Esophagus muscularis mucosa (tissue), 4 donors: ENCODE data around the gene TMUB1. TPM values are rescaled to one million over a fixed set of nuclear protein-coding genes. Genes with fewer than 3 reads are reported as not detected.

Source experiments
- DNase-seq: peaks from one replicate; pipeline ENCODE4 v3.0.0-alpha.2; 2017; ENCODE audit errors: extremely low spot score
- H3K27ac ChIP-seq, 4 donors: fragments of 200-600 bp; sonication (generic); replicated peaks in 1 of 4; 1 replicate in 3 of 4; 2 replicates in 1 of 4; pipeline ENCODE4 v1.5.1; 2016 to 2019; ENCODE audit warnings: mild to moderate bottlenecking in 1 of 4
- H3K27me3 ChIP-seq, 4 donors: fragments of 200-600 bp; sonication (generic); one replicate each; pipeline versions ENCODE4 v1.5.1 to v1.6.0; 2016 to 2019
- H3K36me3 ChIP-seq, 4 donors: fragments of 200-600 bp; sonication (generic); one replicate each; pipeline ENCODE4 v1.5.1; 2016 to 2019
- H3K4me1 ChIP-seq, 4 donors: fragments of 200-600 bp; sonication (generic); one replicate each; pipeline ENCODE4 v1.5.1; 2016 to 2019
- H3K4me3 ChIP-seq, 4 donors: fragments of 200-600 bp; sonication (generic); 1 replicate in 2 of 4; 2 replicates in 2 of 4; pipeline ENCODE4 v1.5.1; 2016 to 2019; ENCODE audit warnings: mild to moderate bottlenecking in 4 of 4, moderate library complexity in 1 of 4
- H3K9me3 ChIP-seq, 4 donors: fragments of 200-600 bp; sonication (generic); 1 replicate in 3 of 4; 2 replicates in 1 of 4; pipeline ENCODE4 v1.5.1; 2016 to 2019
- EP300 ChIP-seq: sonication (generic); formaldehyde crosslinking; IDR thresholded peaks from one replicate; pipeline ENCODE4 v1.6.1; 2017; ENCODE audit warnings: antibody characterized with exemption
- POLR2A ChIP-seq: fragments of 450-650 bp; IDR thresholded peaks from one replicate; pipeline ENCODE4 v1.6.1; 2017; ENCODE audit warnings: antibody characterized with exemption, moderate library complexity, mild to moderate bottlenecking, low read depth
- POLR2AphosphoS5 ChIP-seq, 2 donors: sonication (generic); formaldehyde crosslinking; IDR thresholded peaks; one replicate each; pipeline ENCODE4 v1.6.1; 2017; ENCODE audit warnings: antibody characterized with exemption in 2 of 2
- WGBS: methylation state at CpG from one replicate; pipeline ENCODE4 v1.1.5; 2018; 5-methylcytosine and 5-hydroxymethylcytosine counted together
- intact Hi-C: fragments of 100-400 bp; cut with DNase I; formaldehyde crosslinking; loops from one replicate; pipeline ENCODE4 v1.15.1; 2023
- total RNA-seq, 4 donors: library from RNA; depleted of rRNA; stranded (reverse); fragments of >200 nt; gene quantifications; one replicate each; pipeline versions ENCODE4 v1.1.0 to v1.2.1, GENCODE V29; 2016
- TF ChIP-seq, protein P1 (sequence below), 3 experiments: fragments of 200-600 bp in 2 of 3; fragments of 450-650 bp in 1 of 3; sonication (generic) in 2 of 3; IDR thresholded peaks; one replicate each; pipeline ENCODE4 v1.5.1; 2017 to 2019; ENCODE audit warnings: antibody characterized with exemption in 3 of 3, mild to moderate bottlenecking in 2 of 3, moderate library complexity in 1 of 3

Gene TMUB1
- total RNA-seq, 4 donors from 2014 or later: 39.0 to 66.6 (median 51.4) TPM

DNA sequence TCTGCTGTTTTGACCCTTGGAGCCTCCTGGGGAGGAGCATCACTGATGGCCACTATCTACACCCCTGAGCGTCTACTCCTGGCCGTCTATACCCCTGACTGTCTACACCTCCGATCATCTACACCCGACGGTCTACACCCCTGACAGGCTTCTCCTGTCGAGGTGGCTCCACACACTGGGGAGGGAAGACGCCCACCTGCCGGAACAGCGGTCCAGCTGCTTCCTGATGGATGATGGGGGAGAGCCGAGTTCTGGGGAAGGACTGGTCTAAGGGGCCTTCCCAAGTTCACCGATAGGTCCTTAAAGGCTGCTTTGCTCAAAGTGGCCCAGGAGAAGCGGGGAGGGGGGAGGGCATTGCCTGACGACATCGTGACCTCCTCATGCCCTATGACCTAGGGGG lies 44.9 kb upstream of the TMUB1 start:
- Histone ChIP-seq H3K4me3 (no peak overlapping the region), H3K9me3 (no peaks in the 10 kb centered on the region), H3K4me1 (peaks cover 15 to 34% (median 24%) of the 10 kb centered on the region in 4 donors), H3K27me3 (no peaks in the 10 kb centered on the region), H3K27ac (no peak overlapping the region), H3K36me3 (peaks cover 38 to 82% (median 70%) of the 10 kb centered on the region in 4 donors)
- TF ChIP-seq, protein P1, sequence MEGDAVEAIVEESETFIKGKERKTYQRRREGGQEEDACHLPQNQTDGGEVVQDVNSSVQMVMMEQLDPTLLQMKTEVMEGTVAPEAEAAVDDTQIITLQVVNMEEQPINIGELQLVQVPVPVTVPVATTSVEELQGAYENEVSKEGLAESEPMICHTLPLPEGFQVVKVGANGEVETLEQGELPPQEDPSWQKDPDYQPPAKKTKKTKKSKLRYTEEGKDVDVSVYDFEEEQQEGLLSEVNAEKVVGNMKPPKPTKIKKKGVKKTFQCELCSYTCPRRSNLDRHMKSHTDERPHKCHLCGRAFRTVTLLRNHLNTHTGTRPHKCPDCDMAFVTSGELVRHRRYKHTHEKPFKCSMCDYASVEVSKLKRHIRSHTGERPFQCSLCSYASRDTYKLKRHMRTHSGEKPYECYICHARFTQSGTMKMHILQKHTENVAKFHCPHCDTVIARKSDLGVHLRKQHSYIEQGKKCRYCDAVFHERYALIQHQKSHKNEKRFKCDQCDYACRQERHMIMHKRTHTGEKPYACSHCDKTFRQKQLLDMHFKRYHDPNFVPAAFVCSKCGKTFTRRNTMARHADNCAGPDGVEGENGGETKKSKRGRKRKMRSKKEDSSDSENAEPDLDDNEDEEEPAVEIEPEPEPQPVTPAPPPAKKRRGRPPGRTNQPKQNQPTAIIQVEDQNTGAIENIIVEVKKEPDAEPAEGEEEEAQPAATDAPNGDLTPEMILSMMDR (IDR thresholded peaks at IDR 0.05): no peak
- intact Hi-C loops: loop anchor here (10.0 kb wide), 1 partner anchor 117 kb away; the partner anchor contains the start of gene SMARCD3
- DNase-seq: no peak
- WGBS: 89% methylated on average over 14 of the region's 14 CpGs

DNA sequence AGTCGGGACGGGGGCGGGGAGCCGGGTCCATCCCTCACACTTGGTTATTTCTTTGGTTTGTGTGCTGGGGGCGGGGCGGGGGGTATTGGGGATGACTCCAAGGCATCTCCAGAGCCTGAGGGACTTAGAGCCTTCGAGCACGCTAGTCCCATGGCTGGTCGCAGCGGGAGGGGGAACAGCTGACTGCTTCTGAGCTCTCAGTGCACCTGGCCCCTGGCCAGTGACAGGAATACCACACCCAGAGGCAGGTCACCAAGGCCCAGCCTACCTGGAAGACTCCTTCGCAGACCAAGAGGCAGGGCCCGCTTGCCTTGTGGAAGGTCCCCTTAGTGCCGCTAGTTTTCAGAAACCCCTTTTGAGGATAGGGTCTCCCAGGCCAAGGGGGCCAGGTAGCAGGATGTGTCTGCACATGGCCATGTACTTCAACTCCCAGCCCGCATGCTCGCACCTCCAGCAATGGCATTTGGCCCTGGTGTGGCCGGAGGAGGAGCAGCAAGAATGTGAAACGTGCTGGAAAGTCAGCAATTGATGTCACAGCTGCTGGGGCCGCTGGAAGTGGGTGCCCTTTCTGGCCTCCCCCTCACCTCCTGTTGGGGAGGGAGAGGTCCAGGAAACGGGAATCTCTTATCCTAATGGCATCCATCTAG lies 43.3 kb upstream of the TMUB1 start:
- no peak overlapping the region for H3K27ac ChIP-seq
- WGBS: 81% methylated on average over 14 of the region's 19 CpGs
- no peak for TF ChIP-seq POLR2AphosphoS5 (IDR thresholded peaks at IDR 0.05)
- no peak for TF ChIP-seq EP300
- TF ChIP-seq, protein P1 (IDR thresholded peaks at IDR 0.05): no peak
- TF ChIP-seq POLR2A: no peak
- no peak for DNase-seq
- H3K9me3 ChIP-seq: no peaks in the 10 kb centered on the region
- no peaks in the 10 kb centered on the region for H3K27me3 ChIP-seq
- peaks cover 36 to 82% (median 69%) of the 10 kb centered on the region in 4 donors for H3K36me3 ChIP-seq
- intact Hi-C loops: loop anchor here (10.0 kb wide), 1 partner anchor 118 kb away; the partner anchor contains the start of gene SMARCD3
- peaks cover 15 to 33% (median 24%) of the 10 kb centered on the region in 4 donors for H3K4me1 ChIP-seq
- H3K4me3 ChIP-seq: peak overlapping the region in 1 of 4 donors; percentile 40

GRCh38 chr7:151125846-151126481 lies 42.7 kb upstream of the TMUB1 start:
- intact Hi-C loops: loop anchor here (2.0 to 10.0 kb wide), 3 partner anchors 43 to 177 kb away; partner anchors contain the start of gene SMARCD3
- DNase-seq: no peak
- H3K36me3 ChIP-seq: peaks cover 36 to 82% (median 69%) of the 10 kb centered on the region in 4 donors

GRCh38 chr7:151125470-151125845 lies 42.2 kb upstream of the TMUB1 start:
- intact Hi-C loops: loop anchor here (2.0 to 10.0 kb wide), 3 partner anchors 43 to 177 kb away; partner anchors contain the start of gene SMARCD3
- Histone ChIP-seq H3K4me3 (peak overlapping the region; percentile 40 to 52 (median 48)), H3K9me3 (no peaks in the 10 kb centered on the region), H3K36me3 (peaks cover 36 to 82% (median 69%) of the 10 kb centered on the region in 4 donors), H3K27ac (no peak overlapping the region), H3K4me1 (peaks cover 15 to 32% (median 21%) of the 10 kb centered on the region in 4 donors), H3K27me3 (no peaks in the 10 kb centered on the region)
- DNase-seq: no peak
- 51% methylated on average over 18 of the region's 22 CpGs for WGBS
- TF ChIP-seq POLR2AphosphoS5 (IDR thresholded peaks at IDR 0.05) (no peak), EP300 (no peak), POLR2A (no peak)
- TF ChIP-seq, protein P1 (IDR thresholded peaks at IDR 0.05): peak in 1 of 3 experiments; percentile 1

More at GRCh38 chr7:151125846-151126481, 42.7 kb upstream of the TMUB1 start:
- peaks cover 15 to 32% (median 21%) of the 10 kb centered on the region in 4 donors for H3K4me1 ChIP-seq
- no peak for TF ChIP-seq EP300
- TF ChIP-seq POLR2A: no peak
- TF ChIP-seq, protein P1 (IDR thresholded peaks at IDR 0.05): no peak
- TF ChIP-seq POLR2AphosphoS5 (IDR thresholded peaks at IDR 0.05): no peak
- H3K9me3 ChIP-seq: no peaks in the 10 kb centered on the region
- no peaks in the 10 kb centered on the region for H3K27me3 ChIP-seq
- H3K4me3 ChIP-seq: peak overlapping the region; percentile 40 to 52 (median 48)
- WGBS: 14% methylated on average over 29 of the region's 58 CpGs
- no peak overlapping the region for H3K27ac ChIP-seq
